CD14-positive monocyte (primary cell): Measurements from ENCODE around the gene ZNF831. TPM values are rescaled to one million over a fixed set of nuclear protein-coding genes. Genes with fewer than 3 reads are reported as not detected.

ENCODE experiments used
- DNase-seq, 3 donors: peaks; one replicate each; pipeline ENCODE4 v3.0.0-alpha.2; 2011 to 2022
- H2AFZ ChIP-seq: 2 replicates; pipeline ENCODE4 v1.6.0; 2012; ENCODE audit warnings: mild to moderate bottlenecking, low read depth, low read length, inconsistent platforms; ENCODE audit not compliant: insufficient read depth, poor library complexity, severe bottlenecking
- H3K27ac ChIP-seq, 2 donors: 1 replicate in 1 of 2; 2 replicates in 1 of 2; pipeline ENCODE4 v1.5.1; 2012 to 2013; ENCODE audit warnings: low read length in 2 of 2, control low read depth in 1 of 2, inconsistent platforms in 1 of 2, low read depth in 1 of 2, mild to moderate bottlenecking in 1 of 2
- H3K27me3 ChIP-seq, 2 donors: one replicate each; pipeline versions ENCODE4 v1.6.0 to v1.6.1; 2011 to 2013; ENCODE audit warnings: low read length in 2 of 2; ENCODE audit not compliant: control insufficient read depth in 2 of 2, insufficient read depth in 2 of 2
- H3K36me3 ChIP-seq, 2 donors: replicated peaks in 1 of 2; 1 replicate in 1 of 2; 2 replicates in 1 of 2; pipeline versions ENCODE4 v1.5.1 to v1.6.1; 2012 to 2013; ENCODE audit warnings: low read length in 2 of 2, control low read depth in 1 of 2, inconsistent platforms in 1 of 2, mild to moderate bottlenecking in 1 of 2; ENCODE audit not compliant: insufficient read depth in 2 of 2, control insufficient read depth in 1 of 2
- H3K4me1 ChIP-seq, 2 donors: 1 replicate in 1 of 2; 2 replicates in 1 of 2; pipeline versions ENCODE4 v1.5.1 to v1.6.1; 2012 to 2013; ENCODE audit warnings: low read length in 2 of 2, control low read depth in 1 of 2, inconsistent platforms in 1 of 2, mild to moderate bottlenecking in 1 of 2, moderate library complexity in 1 of 2; ENCODE audit not compliant: insufficient read depth in 2 of 2, control insufficient read depth in 1 of 2
- H3K4me2 ChIP-seq: replicated peaks from 2 replicates; pipeline ENCODE3; 2012; ENCODE audit warnings: low read length, moderate library complexity, mild to moderate bottlenecking; ENCODE audit not compliant: poor library complexity, severe bottlenecking; ENCODE audit errors: extremely low read depth
- H3K4me3 ChIP-seq, 3 experiments: fragments of 200-600 bp in 1 of 3; sonication (generic) in 1 of 3; replicated peaks in 1 of 3; 1 replicate in 2 of 3; 2 replicates in 1 of 3; pipeline ENCODE4 v1.5.1; 2011 to 2013; ENCODE audit warnings: low read length in 3 of 3, mild to moderate bottlenecking in 3 of 3, control low read depth in 2 of 3, low read depth in 2 of 3, inconsistent platforms in 1 of 3, moderate library complexity in 1 of 3
- H3K79me2 ChIP-seq: 2 replicates; pipeline ENCODE4 v1.6.0; 2012; ENCODE audit warnings: mild to moderate bottlenecking, control low read depth, inconsistent platforms, low read length, moderate library complexity; ENCODE audit not compliant: insufficient read depth
- H3K9ac ChIP-seq: 2 replicates; pipeline ENCODE4 v1.6.0; 2017; ENCODE audit warnings: low read length, mild to moderate bottlenecking; ENCODE audit not compliant: insufficient read depth, poor library complexity, severe bottlenecking
- H3K9me3 ChIP-seq, 2 donors: replicated peaks in 1 of 2; 1 replicate in 1 of 2; 2 replicates in 1 of 2; pipeline versions ENCODE4 v1.5.1 to v1.6.1; 2012 to 2013; ENCODE audit warnings: low read length in 2 of 2, control low read depth in 1 of 2; ENCODE audit not compliant: control insufficient read depth in 1 of 2, insufficient read depth in 1 of 2
- H4K20me1 ChIP-seq: 2 replicates; pipeline ENCODE4 v1.6.0; 2012; ENCODE audit warnings: mild to moderate bottlenecking, low read length, control low read depth, moderate library complexity; ENCODE audit not compliant: insufficient read depth
- H3K27ac Mint-ChIP-seq, 7 donors: one replicate each; pipeline ENCODE4 v1.8.0; 2020; ENCODE audit warnings: mild to moderate bottlenecking in 7 of 7, mixed read lengths in 7 of 7, moderate library complexity in 6 of 7, inconsistent platforms in 2 of 7
- H3K27me3 Mint-ChIP-seq, 3 donors: one replicate each; pipeline ENCODE4 v1.8.0; 2021 to 2022; ENCODE audit warnings: low read depth in 3 of 3, mild to moderate bottlenecking in 3 of 3, mixed read lengths in 3 of 3, moderate library complexity in 3 of 3, inconsistent platforms in 1 of 3
- H3K36me3 Mint-ChIP-seq, 2 donors: one replicate each; pipeline ENCODE4 v1.8.0; 2020; ENCODE audit warnings: mixed read lengths in 2 of 2, inconsistent platforms in 1 of 2, mild to moderate bottlenecking in 1 of 2
- H3K4me1 Mint-ChIP-seq: one replicate; pipeline ENCODE4 v1.8.0; 2020; ENCODE audit warnings: mild to moderate bottlenecking, mixed read lengths
- H3K4me3 Mint-ChIP-seq, 2 donors: one replicate each; pipeline ENCODE4 v1.8.0; 2020; ENCODE audit warnings: mild to moderate bottlenecking in 2 of 2, mixed read lengths in 2 of 2, moderate library complexity in 1 of 2
- H3K9me3 Mint-ChIP-seq, 7 donors: one replicate each; pipeline ENCODE4 v1.8.0; 2020 to 2022; ENCODE audit warnings: mixed read lengths in 7 of 7, mild to moderate bottlenecking in 6 of 7, moderate library complexity in 6 of 7, inconsistent platforms in 2 of 7
- WGBS: methylation state at CpG from one replicate; pipeline ENCODE4 v1.1.5; 2013; ENCODE audit warnings: missing lambda C conversion rate; ENCODE audit not compliant: insufficient coverage; 5-methylcytosine and 5-hydroxymethylcytosine counted together
- intact Hi-C, 2 donors: fragments of 100-400 bp; cut with micrococcal nuclease; formaldehyde crosslinking; loops; one replicate each; pipeline versions ENCODE4 v1.15.0 to v1.15.1; 2023
- polyA plus RNA-seq, 3 donors: library from polyadenylated mRNA; depleted of rRNA in 1 of 3; unstranded in 2 of 3; stranded (reverse) in 1 of 3; fragments of 300-500 nt in 2 of 3; fragments of >200 nt in 1 of 3; fragmentation: Illumina TruSeq in 2 of 3; gene quantifications; 1 replicate in 2 of 3; 2 replicates in 1 of 3; pipeline ENCODE4 v1.2.3, GENCODE V29; 2012 to 2021
- TF ChIP-seq, protein P1 (sequence below): fragments of 200-600 bp; IDR thresholded peaks from one replicate; pipeline ENCODE4 v1.8.0; 2022; ENCODE audit warnings: antibody characterized with exemption, mild to moderate bottlenecking

Gene ZNF831
- polyA plus RNA-seq, 3 donors = 0.03 to 0.09 TPM; not detected in 1

DNA sequence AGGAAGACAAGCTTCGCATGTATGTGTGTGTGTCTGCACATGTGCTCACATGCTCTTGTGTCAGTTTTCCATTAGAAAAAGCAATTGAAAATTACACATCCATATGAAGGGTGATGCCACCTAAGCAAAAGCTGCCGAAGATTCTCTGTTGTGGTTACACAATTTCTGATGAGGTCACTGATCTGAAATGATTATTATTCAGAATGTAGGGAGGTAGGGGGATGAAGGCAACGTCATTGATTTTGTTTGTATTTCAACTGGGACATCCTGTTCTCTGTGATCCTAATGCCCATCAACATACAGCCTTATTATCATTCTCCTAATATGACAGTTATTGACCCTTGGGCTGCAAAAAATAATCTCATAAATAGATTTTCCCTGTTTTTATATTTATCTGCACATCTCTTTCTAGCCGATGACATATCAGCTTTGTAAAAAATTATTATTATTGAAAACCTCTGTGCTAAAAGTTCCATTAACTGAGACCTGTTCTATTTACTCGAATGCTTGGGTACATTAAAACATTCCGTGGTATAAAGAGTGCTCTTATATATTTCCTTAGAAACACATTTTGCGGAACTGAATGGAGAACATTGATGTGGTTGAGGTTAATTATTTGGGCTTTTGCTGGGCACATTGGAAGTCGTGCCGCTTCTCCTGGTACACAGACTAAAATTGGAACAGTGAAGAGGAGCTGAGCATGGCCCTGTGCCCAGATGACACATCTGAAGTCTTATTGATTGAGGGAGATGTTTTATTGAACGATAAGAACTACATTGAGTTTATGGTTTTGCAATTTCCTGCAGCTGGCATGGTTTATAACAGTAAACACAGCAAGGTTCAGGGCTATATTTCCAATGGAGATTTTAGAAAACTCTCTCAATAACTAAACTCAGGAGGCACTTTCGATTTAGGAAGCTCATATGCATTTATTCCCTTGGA lies 51.3 kb downstream of the ZNF831 start:
- Histone ChIP-seq H3K27ac (no peak overlapping the region), H3K27me3 (peaks cover 0 to 3% of the 10 kb centered on the region in 2 donors), H3K9ac (no peak overlapping the region), H2AFZ (no peak overlapping the region), H3K36me3 (no peaks in the 10 kb centered on the region), H3K9me3 (no peaks in the 10 kb centered on the region), H4K20me1 (no peaks in the 10 kb centered on the region), H3K4me3 (no peak overlapping the region), H3K4me2 (no peak overlapping the region), H3K4me1 (no peaks in the 10 kb centered on the region), H3K79me2 (no peaks in the 10 kb centered on the region)
- DNase-seq = no peak
- H3K36me3 Mint-ChIP-seq = no peaks in the 10 kb centered on the region
- no peaks in the 10 kb centered on the region for H3K4me1 Mint-ChIP-seq
- H3K9me3 Mint-ChIP-seq = peaks cover 0 to 3% (median 0%) of the 10 kb centered on the region in 7 donors
- no peak overlapping the region for H3K4me3 Mint-ChIP-seq
- H3K27ac Mint-ChIP-seq = no peak overlapping the region
- intact Hi-C loops = no loop called here
- peaks cover under 1 to 4% (median 3%) of the 10 kb centered on the region in 3 donors for H3K27me3 Mint-ChIP-seq
- WGBS = 70% methylated on average over 2 of the region's 11 CpGs
- TF ChIP-seq, protein P1, sequence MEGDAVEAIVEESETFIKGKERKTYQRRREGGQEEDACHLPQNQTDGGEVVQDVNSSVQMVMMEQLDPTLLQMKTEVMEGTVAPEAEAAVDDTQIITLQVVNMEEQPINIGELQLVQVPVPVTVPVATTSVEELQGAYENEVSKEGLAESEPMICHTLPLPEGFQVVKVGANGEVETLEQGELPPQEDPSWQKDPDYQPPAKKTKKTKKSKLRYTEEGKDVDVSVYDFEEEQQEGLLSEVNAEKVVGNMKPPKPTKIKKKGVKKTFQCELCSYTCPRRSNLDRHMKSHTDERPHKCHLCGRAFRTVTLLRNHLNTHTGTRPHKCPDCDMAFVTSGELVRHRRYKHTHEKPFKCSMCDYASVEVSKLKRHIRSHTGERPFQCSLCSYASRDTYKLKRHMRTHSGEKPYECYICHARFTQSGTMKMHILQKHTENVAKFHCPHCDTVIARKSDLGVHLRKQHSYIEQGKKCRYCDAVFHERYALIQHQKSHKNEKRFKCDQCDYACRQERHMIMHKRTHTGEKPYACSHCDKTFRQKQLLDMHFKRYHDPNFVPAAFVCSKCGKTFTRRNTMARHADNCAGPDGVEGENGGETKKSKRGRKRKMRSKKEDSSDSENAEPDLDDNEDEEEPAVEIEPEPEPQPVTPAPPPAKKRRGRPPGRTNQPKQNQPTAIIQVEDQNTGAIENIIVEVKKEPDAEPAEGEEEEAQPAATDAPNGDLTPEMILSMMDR = no peak

DNA sequence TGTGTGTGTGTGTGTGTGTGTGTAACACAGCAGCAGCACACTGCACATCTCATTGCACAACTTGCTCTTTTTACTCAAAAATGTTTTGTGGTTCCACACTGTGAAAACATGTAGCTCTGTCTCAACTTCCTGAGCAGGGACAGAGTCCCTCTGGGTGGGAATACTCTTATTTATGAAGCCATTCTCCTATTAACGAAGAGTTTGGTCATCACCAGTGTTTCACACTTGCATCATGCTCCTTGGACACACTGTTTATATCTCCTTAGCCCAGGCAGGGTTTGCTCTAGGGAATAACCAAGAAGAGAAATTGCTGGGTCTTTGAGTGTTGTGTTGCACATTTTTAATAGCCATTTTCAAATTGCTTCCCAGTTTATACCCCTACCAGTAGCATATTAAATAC lies 53.6 kb downstream of the ZNF831 start:
- intact Hi-C loops = no loop called here
- Histone ChIP-seq H3K27ac (no peak overlapping the region), H3K9ac (no peak overlapping the region), H3K4me3 (no peak overlapping the region), H3K27me3 (peaks cover 22 to 23% of the 10 kb centered on the region in 2 donors), H3K4me1 (peaks cover 5% of the 10 kb centered on the region in 2 donors), H2AFZ (no peak overlapping the region), H3K79me2 (no peaks in the 10 kb centered on the region), H3K9me3 (no peaks in the 10 kb centered on the region), H4K20me1 (no peaks in the 10 kb centered on the region), H3K4me2 (no peak overlapping the region), H3K36me3 (no peaks in the 10 kb centered on the region)
- Mint-ChIP-seq H3K4me1 (peaks cover 5% of the 10 kb centered on the region), H3K36me3 (no peaks in the 10 kb centered on the region), H3K4me3 (no peak overlapping the region), H3K27ac (no peak overlapping the region), H3K27me3 (peaks cover 15 to 18% (median 15%) of the 10 kb centered on the region in 3 donors), H3K9me3 (peaks cover 0 to 5% (median 0%) of the 10 kb centered on the region in 7 donors)
- DNase-seq = no peak
- TF ChIP-seq, protein P1 = no peak
- WGBS = no CpG with 5 or more reads among the region's 1 CpG
